ENCODE measurements around the gene RHEB.

- no peak for TF ChIP-seq CTCF (IDR thresholded peaks at IDR 0.05)
- no peak for TF ChIP-seq EP300 (IDR thresholded peaks at IDR 0.05)
Observed at GRCh38 chr7:151542606-151543130, 23.0 kb upstream of the RHEB start.

Data from gastroesophageal sphincter (tissue), 3 donors.